Gastroesophageal sphincter (tissue), 3 donors: ENCODE results near the gene PRPF6.

Experiments used
- EP300 ChIP-seq: sonication (generic); formaldehyde crosslinking; IDR thresholded peaks from one replicate; pipeline ENCODE4 v1.6.1; 2017; ENCODE audit warnings: antibody characterized with exemption, mild to moderate bottlenecking
- POLR2A ChIP-seq, 2 donors: fragments of 450-650 bp; IDR thresholded peaks; one replicate each; pipeline ENCODE4 v1.6.1; 2017; ENCODE audit warnings: antibody characterized with exemption in 2 of 2, mild to moderate bottlenecking in 2 of 2, moderate library complexity in 1 of 2
- POLR2AphosphoS5 ChIP-seq: sonication (generic); formaldehyde crosslinking; IDR thresholded peaks from one replicate; pipeline ENCODE4 v1.6.1; 2017; ENCODE audit warnings: antibody characterized with exemption
- TF ChIP-seq, protein P1 (sequence below), 4 experiments: fragments of 200-600 bp in 2 of 4; fragments of 450-650 bp in 2 of 4; sonication (generic) in 1 of 4; IDR thresholded peaks; one replicate each; pipeline ENCODE4 v1.5.1; 2017 to 2019; ENCODE audit warnings: antibody characterized with exemption in 4 of 4, mild to moderate bottlenecking in 2 of 4, moderate library complexity in 2 of 4

DNA sequence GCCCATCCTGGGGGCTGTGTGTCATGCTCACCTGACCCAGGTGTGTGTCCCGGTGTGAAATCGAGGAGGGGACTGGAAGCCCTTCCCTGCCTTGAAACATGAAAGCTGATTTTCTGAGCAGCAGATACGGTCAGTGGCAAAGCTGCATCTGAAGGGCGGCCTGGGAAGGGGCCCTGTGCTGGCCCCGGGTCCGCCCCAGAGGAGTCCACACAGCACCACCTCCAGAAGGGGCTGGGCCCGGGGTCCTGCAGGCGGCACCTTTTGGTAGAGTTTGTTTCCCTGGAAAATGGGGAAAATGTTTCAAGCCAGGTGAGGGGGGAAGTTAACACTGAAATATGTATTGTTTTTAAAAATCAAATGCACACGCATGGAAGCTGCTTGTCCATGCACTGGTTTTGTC is 45.5 kb upstream of the PRPF6 start:
- TF ChIP-seq, protein P1, sequence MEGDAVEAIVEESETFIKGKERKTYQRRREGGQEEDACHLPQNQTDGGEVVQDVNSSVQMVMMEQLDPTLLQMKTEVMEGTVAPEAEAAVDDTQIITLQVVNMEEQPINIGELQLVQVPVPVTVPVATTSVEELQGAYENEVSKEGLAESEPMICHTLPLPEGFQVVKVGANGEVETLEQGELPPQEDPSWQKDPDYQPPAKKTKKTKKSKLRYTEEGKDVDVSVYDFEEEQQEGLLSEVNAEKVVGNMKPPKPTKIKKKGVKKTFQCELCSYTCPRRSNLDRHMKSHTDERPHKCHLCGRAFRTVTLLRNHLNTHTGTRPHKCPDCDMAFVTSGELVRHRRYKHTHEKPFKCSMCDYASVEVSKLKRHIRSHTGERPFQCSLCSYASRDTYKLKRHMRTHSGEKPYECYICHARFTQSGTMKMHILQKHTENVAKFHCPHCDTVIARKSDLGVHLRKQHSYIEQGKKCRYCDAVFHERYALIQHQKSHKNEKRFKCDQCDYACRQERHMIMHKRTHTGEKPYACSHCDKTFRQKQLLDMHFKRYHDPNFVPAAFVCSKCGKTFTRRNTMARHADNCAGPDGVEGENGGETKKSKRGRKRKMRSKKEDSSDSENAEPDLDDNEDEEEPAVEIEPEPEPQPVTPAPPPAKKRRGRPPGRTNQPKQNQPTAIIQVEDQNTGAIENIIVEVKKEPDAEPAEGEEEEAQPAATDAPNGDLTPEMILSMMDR (IDR thresholded peaks at IDR 0.05), result no peak
- TF ChIP-seq POLR2AphosphoS5 (no peak), POLR2A (IDR thresholded peaks at IDR 0.05) (no peak), EP300 (no peak)
